NCI-H510A treated with DMSO at 0.1 percent for 48 hours (cell line): ENCODE results near the gene AGXT2.

Experiments
- DNase-seq: peaks from one replicate; lab custom pipeline; 2025; lab: John Stamatoyannopoulos, UW

AGXT2 gene

DNA sequence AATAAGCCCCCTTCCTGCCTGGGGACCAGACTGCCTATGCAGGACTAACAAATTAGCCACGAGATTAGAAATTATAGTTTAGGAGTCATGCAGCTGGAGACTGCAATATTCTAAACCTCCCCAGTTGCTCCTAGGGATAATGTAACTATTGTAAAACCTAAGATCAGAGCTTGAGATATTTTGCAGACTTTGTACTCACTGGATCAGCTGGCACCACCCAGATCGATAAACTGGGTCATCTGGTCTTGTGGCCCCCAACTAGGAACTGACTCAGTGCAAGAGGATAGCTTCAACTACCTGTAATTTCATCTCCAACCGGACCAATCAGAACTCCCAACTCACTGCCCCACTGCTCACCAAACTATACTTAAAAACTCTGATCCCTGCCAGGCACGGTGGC, 80.2 kb downstream of the AGXT2 start:
- DNase-seq, result no peak

DNA sequence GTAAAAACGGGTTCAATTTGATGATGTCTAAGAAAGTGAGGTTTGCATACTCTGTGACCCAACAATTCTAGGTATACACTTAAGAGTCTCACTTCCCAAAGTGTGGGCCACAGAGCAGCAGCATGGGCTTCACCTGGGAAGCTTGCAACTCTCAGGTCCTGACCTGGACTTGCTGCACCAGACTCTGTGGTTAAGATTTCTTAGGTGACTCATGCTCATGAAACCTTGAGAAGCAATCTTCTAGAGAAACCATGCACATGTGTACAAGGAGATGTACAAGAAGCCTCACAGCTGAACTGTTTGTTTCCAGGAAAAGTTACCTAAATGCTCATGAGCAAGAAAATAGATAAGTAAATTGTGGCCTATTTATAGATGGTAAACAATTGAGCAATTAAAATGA, 88.4 kb downstream of the AGXT2 start:
- no peak for DNase-seq

DNA sequence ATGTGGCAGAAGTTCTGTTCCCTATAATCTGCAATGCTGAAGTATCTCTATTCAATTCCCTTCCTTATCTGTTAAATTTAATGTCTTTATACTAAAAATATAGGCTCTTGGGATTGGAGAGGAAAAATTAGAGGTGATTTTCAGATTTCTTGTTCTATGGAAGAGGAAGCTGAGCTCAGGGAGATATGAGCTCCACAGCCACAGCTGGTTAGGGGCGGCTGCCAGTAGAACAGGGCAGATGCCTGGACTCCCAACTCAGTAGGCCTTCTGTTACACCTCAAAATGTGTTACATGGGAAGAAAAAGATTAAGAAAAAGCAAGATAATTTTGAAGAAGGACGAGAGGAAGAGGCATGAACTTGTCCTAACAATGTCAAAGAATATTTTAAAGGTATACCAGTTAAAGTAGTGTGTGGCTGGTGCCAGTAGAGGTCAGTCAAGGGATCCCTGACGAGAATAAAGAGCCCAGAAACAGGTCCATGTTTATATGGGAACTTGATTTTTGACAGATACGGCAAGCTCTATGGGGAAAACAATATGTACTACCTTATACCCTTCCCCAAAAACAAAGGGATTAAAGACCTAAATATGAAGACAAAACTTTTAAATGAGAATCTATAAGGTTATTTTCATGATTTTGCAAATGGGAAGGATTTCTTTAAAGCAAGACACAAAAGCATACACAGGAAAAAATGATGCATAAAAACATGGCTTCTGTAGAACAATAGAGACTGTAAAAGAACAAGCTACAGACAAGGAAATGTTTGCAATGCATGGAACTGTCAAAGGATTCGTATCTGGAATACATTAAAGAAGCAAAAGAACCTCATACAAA, 89.7 kb downstream of the AGXT2 start:
- DNase-seq, result peak; percentile 5

DNA sequence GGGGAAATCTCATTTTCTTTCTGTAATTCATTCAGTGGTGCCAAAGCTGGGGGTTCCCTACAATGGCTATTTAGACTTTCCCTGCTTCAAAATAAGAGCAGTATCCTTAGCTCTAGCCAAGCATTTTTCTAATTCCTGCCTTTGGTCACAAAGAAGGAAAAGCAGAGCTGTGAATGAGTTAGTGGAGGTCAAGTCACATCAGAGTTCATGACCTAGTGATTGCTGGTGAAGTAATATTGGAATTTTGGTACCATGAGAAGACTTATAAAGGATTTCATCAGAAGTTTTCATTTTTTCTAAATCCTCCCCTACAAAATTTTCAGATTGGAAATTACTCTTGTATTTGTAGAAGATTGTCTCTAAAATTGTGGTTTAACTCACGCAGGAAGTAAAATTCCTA, 90.4 kb downstream of the AGXT2 start:
- DNase-seq, result no peak
